ENCODE results near the gene SLC41A1. TPM values are rescaled to one million over a fixed set of nuclear protein-coding genes. Genes with fewer than 3 reads are reported as not detected.

SLC41A1 gene
- total and polyA plus RNA-seq, 9 of the 15 experiments (the other 6 are each of a cell fraction or from before 2014, with no cell fraction given): 4.1 to 29.3 (median 11.4) TPM

DNA sequence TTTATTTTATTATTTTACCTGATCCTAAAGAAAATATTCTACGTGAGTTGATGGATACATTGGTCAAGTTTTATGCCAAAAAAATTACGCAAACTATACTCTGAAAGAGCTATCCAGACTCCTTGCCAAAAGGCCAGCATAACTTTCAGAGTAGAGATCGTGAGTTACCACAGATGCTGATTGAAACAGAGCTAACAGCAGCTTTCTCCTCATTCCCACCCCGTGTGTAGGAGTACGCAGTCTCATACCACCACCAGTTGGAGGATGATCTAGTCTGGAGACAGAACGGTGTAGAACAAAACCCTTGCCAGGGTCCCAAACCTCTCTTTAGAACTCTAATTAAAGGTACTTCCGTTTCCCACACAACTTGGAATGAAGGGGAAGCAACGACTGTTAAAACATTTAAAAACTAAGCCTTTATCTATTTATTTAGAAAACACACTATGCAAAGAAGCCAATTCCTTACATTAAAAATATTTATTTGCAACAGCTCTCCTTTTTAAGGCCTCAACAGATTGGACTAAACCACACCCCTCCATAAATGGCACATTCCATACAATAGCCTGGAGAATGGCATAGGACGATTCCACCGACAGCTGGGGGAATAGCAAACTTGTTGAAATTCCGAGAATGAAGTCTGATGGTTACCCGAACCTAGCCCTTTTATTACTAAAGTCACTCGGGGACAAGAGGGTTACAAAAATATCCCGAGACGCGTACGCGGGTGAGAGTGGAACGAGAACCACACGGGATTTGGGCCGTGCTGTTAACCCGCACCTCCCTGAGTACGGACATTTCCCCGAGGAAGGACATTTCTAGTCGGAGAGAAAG lies 64.4 kb downstream of the SLC41A1 start (continued):
- TF ChIP-seq, protein P1, sequence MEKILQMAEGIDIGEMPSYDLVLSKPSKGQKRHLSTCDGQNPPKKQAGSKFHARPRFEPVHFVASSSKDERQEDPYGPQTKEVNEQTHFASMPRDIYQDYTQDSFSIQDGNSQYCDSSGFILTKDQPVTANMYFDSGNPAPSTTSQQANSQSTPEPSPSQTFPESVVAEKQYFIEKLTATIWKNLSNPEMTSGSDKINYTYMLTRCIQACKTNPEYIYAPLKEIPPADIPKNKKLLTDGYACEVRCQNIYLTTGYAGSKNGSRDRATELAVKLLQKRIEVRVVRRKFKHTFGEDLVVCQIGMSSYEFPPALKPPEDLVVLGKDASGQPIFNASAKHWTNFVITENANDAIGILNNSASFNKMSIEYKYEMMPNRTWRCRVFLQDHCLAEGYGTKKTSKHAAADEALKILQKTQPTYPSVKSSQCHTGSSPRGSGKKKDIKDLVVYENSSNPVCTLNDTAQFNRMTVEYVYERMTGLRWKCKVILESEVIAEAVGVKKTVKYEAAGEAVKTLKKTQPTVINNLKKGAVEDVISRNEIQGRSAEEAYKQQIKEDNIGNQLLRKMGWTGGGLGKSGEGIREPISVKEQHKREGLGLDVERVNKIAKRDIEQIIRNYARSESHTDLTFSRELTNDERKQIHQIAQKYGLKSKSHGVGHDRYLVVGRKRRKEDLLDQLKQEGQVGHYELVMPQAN (IDR thresholded peaks at IDR 0.05; ENCODE audit: borderline replicate concordance): no peak
- TF ChIP-seq SMAD3 (CRISPR knock-in tag; conservative IDR thresholded peaks at IDR 0.05) (no peak; the same call in 1 of the 2 replicates), FOXM1 (IDR thresholded peaks at IDR 0.05; ENCODE audit: low read depth) (peak; percentile 31; the same call in 1 of the 2 replicates), FOXM1 (CRISPR knock-in tag; IDR thresholded peaks at IDR 0.05; ENCODE audit: low read depth) (no peak), MCM7 (IDR thresholded peaks at IDR 0.05) (no peak), HNRNPK (IDR thresholded peaks at IDR 0.05; ENCODE audit: low read depth, low read length, poor library complexity, severe bottlenecking) (no peak), ARID2 (IDR thresholded peaks at IDR 0.05) (no peak), FOXJ2 (tag; IDR thresholded peaks at IDR 0.05) (no peak), SP1 (CRISPR knock-in tag; IDR thresholded peaks at IDR 0.05) (no peak; the same call in 1 of the 2 replicates), PHF8 (IDR thresholded peaks at IDR 0.05; ENCODE audit: borderline replicate concordance, low read length) (no peak), YY1 (IDR thresholded peaks at IDR 0.05; ENCODE audit: borderline replicate concordance in 1 of 3, control insufficient read depth in 1 of 3, extremely low read depth in 1 of 3, insufficient read depth in 3 of 3, insufficient read length in 1 of 3, insufficient replicate concordance in 2 of 3, low read depth in 1 of 3, low read length in 2 of 3) (peak in 1 of 3 experiments; percentile 62), KLF1 (tag; IDR thresholded peaks at IDR 0.05) (no peak)
- TF ChIP-seq, protein P2, sequence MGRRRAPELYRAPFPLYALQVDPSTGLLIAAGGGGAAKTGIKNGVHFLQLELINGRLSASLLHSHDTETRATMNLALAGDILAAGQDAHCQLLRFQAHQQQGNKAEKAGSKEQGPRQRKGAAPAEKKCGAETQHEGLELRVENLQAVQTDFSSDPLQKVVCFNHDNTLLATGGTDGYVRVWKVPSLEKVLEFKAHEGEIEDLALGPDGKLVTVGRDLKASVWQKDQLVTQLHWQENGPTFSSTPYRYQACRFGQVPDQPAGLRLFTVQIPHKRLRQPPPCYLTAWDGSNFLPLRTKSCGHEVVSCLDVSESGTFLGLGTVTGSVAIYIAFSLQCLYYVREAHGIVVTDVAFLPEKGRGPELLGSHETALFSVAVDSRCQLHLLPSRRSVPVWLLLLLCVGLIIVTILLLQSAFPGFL (CRISPR knock-in tag; IDR thresholded peaks at IDR 0.05): peak; percentile 78; the same call in 1 of the 2 replicates
- TF ChIP-seq, protein P3, sequence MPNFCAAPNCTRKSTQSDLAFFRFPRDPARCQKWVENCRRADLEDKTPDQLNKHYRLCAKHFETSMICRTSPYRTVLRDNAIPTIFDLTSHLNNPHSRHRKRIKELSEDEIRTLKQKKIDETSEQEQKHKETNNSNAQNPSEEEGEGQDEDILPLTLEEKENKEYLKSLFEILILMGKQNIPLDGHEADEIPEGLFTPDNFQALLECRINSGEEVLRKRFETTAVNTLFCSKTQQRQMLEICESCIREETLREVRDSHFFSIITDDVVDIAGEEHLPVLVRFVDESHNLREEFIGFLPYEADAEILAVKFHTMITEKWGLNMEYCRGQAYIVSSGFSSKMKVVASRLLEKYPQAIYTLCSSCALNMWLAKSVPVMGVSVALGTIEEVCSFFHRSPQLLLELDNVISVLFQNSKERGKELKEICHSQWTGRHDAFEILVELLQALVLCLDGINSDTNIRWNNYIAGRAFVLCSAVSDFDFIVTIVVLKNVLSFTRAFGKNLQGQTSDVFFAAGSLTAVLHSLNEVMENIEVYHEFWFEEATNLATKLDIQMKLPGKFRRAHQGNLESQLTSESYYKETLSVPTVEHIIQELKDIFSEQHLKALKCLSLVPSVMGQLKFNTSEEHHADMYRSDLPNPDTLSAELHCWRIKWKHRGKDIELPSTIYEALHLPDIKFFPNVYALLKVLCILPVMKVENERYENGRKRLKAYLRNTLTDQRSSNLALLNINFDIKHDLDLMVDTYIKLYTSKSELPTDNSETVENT (CRISPR knock-in tag; IDR thresholded peaks at IDR 0.05): no peak
- TF ChIP-seq, protein P4, sequence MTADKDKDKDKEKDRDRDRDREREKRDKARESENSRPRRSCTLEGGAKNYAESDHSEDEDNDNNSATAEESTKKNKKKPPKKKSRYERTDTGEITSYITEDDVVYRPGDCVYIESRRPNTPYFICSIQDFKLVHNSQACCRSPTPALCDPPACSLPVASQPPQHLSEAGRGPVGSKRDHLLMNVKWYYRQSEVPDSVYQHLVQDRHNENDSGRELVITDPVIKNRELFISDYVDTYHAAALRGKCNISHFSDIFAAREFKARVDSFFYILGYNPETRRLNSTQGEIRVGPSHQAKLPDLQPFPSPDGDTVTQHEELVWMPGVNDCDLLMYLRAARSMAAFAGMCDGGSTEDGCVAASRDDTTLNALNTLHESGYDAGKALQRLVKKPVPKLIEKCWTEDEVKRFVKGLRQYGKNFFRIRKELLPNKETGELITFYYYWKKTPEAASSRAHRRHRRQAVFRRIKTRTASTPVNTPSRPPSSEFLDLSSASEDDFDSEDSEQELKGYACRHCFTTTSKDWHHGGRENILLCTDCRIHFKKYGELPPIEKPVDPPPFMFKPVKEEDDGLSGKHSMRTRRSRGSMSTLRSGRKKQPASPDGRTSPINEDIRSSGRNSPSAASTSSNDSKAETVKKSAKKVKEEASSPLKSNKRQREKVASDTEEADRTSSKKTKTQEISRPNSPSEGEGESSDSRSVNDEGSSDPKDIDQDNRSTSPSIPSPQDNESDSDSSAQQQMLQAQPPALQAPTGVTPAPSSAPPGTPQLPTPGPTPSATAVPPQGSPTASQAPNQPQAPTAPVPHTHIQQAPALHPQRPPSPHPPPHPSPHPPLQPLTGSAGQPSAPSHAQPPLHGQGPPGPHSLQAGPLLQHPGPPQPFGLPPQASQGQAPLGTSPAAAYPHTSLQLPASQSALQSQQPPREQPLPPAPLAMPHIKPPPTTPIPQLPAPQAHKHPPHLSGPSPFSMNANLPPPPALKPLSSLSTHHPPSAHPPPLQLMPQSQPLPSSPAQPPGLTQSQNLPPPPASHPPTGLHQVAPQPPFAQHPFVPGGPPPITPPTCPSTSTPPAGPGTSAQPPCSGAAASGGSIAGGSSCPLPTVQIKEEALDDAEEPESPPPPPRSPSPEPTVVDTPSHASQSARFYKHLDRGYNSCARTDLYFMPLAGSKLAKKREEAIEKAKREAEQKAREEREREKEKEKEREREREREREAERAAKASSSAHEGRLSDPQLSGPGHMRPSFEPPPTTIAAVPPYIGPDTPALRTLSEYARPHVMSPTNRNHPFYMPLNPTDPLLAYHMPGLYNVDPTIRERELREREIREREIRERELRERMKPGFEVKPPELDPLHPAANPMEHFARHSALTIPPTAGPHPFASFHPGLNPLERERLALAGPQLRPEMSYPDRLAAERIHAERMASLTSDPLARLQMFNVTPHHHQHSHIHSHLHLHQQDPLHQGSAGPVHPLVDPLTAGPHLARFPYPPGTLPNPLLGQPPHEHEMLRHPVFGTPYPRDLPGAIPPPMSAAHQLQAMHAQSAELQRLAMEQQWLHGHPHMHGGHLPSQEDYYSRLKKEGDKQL (CRISPR knock-in tag; IDR thresholded peaks at IDR 0.05; ENCODE audit: borderline replicate concordance): no peak

Measured in K562 (cell line).